ENCODE data around the gene CCDC137.

- TF ChIP-seq, protein P1, sequence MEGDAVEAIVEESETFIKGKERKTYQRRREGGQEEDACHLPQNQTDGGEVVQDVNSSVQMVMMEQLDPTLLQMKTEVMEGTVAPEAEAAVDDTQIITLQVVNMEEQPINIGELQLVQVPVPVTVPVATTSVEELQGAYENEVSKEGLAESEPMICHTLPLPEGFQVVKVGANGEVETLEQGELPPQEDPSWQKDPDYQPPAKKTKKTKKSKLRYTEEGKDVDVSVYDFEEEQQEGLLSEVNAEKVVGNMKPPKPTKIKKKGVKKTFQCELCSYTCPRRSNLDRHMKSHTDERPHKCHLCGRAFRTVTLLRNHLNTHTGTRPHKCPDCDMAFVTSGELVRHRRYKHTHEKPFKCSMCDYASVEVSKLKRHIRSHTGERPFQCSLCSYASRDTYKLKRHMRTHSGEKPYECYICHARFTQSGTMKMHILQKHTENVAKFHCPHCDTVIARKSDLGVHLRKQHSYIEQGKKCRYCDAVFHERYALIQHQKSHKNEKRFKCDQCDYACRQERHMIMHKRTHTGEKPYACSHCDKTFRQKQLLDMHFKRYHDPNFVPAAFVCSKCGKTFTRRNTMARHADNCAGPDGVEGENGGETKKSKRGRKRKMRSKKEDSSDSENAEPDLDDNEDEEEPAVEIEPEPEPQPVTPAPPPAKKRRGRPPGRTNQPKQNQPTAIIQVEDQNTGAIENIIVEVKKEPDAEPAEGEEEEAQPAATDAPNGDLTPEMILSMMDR (IDR thresholded peaks at IDR 0.05): no peak
- TF ChIP-seq POLR2A (IDR thresholded peaks at IDR 0.05): no peak
Observed at GRCh38 chr17:81690066-81690465, 23.5 kb downstream of the CCDC137 start.
